MCF 10A (cell line): ENCODE results near the gene PDGFC. TPM values are rescaled to one million over a fixed set of nuclear protein-coding genes. Genes with fewer than 3 reads are reported as not detected.

Experiments
- BruUV-seq: library from RNA; stranded (reverse); fragments of 400-500 nt; replicated peaks from 2 replicates; lab custom pipeline; 2021; lab: Mats Ljungman, UMichigan
- CTCF ChIA-PET: fragments of 300-600 bp; sonication (Branson Sonifier 250); formaldehyde crosslinking; extraction: SDS; loops from one replicate; lab custom pipeline; 2021; ENCODE audit warnings: antibody characterized with exemption, inconsistent platforms; lab: Yijun Ruan, JAX
- POLR2A ChIA-PET: fragments of 300-600, 350-650 bp; sonication (Branson Sonifier 250); formaldehyde crosslinking; extraction: SDS; loops from one replicate; lab custom pipeline; 2020; ENCODE audit warnings: antibody characterized with exemption, inconsistent platforms; lab: Yijun Ruan, JAX
- DNase-seq: peaks from one replicate; pipeline ENCODE4 v3.0.0-alpha.2; 2018; ENCODE audit not compliant: unreplicated experiment
- H3K27ac Mint-ChIP-seq: one replicate; pipeline ENCODE4 v1.8.0; 2022; ENCODE audit warnings: mild to moderate bottlenecking, low read depth, mixed read lengths; ENCODE audit not compliant: unreplicated experiment
- H3K27me3 Mint-ChIP-seq: one replicate; pipeline ENCODE4 v1.8.0; 2022; ENCODE audit warnings: mixed read lengths; ENCODE audit not compliant: insufficient read depth, unreplicated experiment
- H3K36me3 Mint-ChIP-seq: one replicate; pipeline ENCODE4 v1.8.0; 2022; ENCODE audit warnings: mild to moderate bottlenecking, moderate library complexity, mixed read lengths; ENCODE audit not compliant: insufficient read depth, unreplicated experiment
- H3K4me1 Mint-ChIP-seq: one replicate; pipeline ENCODE4 v1.8.0; 2022; ENCODE audit warnings: mixed read lengths; ENCODE audit not compliant: insufficient read depth, unreplicated experiment
- H3K4me3 Mint-ChIP-seq: one replicate; pipeline ENCODE4 v1.8.0; 2022; ENCODE audit warnings: mild to moderate bottlenecking, moderate library complexity, mixed read lengths; ENCODE audit not compliant: unreplicated experiment
- H3K9me3 Mint-ChIP-seq: one replicate; pipeline ENCODE4 v1.8.0; 2022; ENCODE audit warnings: mixed read lengths; ENCODE audit not compliant: unreplicated experiment
- CTCF ChIP-seq: fragments of 200-600 bp; IDR thresholded peaks from one replicate; pipeline ENCODE4 v1.8.0; 2022; ENCODE audit warnings: antibody characterized with exemption, mild to moderate bottlenecking; ENCODE audit not compliant: unreplicated experiment
- intact Hi-C: fragments of 100-400 bp; cut with micrococcal nuclease; formaldehyde crosslinking; loops from 2 replicates; pipeline ENCODE4 v1.14.1; 2022
- total RNA-seq: library from RNA; stranded (reverse); gene quantifications from 2 replicates; pipeline ENCODE4 v1.2.3, GENCODE V29; 2022

PDGFC gene
- total RNA-seq, 1 experiment from 2014 or later: 74.8 TPM

GRCh38 chr4:156962058-156962358 lies 9.6 kb downstream of the PDGFC start:
- H3K27me3 Mint-ChIP-seq: no peaks in the 10 kb centered on the region
- peaks cover 10% of the 10 kb centered on the region for H3K36me3 Mint-ChIP-seq
- POLR2A ChIA-PET: interaction anchor here (0.9 to 3.3 kb wide), 4 partner anchors 8 to 30 kb away, joined by 4 to 9 read pairs (median 4); no protein-coding TSS in a partner anchor
- no peak for TF ChIP-seq CTCF
- peak overlapping the region; percentile 66 for H3K27ac Mint-ChIP-seq
- peaks cover 4% of the 10 kb centered on the region for H3K9me3 Mint-ChIP-seq
- CTCF ChIA-PET: interaction anchor here (0.6 to 1.0 kb wide), 3 partner anchors 93 to 849 kb away, joined by 3 read pairs; no protein-coding TSS in a partner anchor
- DNase-seq: no peak
- peaks cover 48% of the 10 kb centered on the region for H3K4me1 Mint-ChIP-seq
- intact Hi-C loops: no loop called here
- H3K4me3 Mint-ChIP-seq: no peak overlapping the region
- no TSS peak for BruUV-seq

- Mint-ChIP-seq H3K27ac (peak overlapping the region; percentile 66), H3K9me3 (peaks cover 7% of the 10 kb centered on the region), H3K36me3 (peaks cover 10% of the 10 kb centered on the region), H3K4me1 (peaks cover 48% of the 10 kb centered on the region), H3K27me3 (no peaks in the 10 kb centered on the region), H3K4me3 (no peak overlapping the region)
- no peak for TF ChIP-seq CTCF
- DNase-seq: no peak
- POLR2A ChIA-PET: interaction anchor here (0.9 to 5.9 kb wide), 4 partner anchors 9 to 30 kb away, joined by 4 to 39 read pairs (median 6); no protein-coding TSS in a partner anchor
- BruUV-seq: no TSS peak
- CTCF ChIA-PET: interaction anchor here (0.6 to 1.0 kb wide), 3 partner anchors 92 to 848 kb away, joined by 3 read pairs; no protein-coding TSS in a partner anchor
- intact Hi-C loops: no loop called here
Observed at GRCh38 chr4:156961196-156962057, 10.2 kb downstream of the PDGFC start.

- peaks cover 52% of the 10 kb centered on the region for H3K4me1 Mint-ChIP-seq
Observed at GRCh38 chr4:156959298-156959702, 12.3 kb downstream of the PDGFC start.

More at GRCh38 chr4:156959298-156959702, 12.3 kb downstream of the PDGFC start:
- CTCF ChIA-PET: interaction anchor here (0.7 to 2.7 kb wide), 4 partner anchors 9 to 878 kb away, joined by 3 to 11 read pairs (median 6); no protein-coding TSS in a partner anchor
- H3K27ac Mint-ChIP-seq: peak overlapping the region; percentile 50
- TF ChIP-seq CTCF: no peak
- peaks cover 7% of the 10 kb centered on the region for H3K9me3 Mint-ChIP-seq
- H3K4me3 Mint-ChIP-seq: no peak overlapping the region
- no peaks in the 10 kb centered on the region for H3K27me3 Mint-ChIP-seq
- peaks cover 5% of the 10 kb centered on the region for H3K36me3 Mint-ChIP-seq
- intact Hi-C loops: no loop called here
- no TSS peak for BruUV-seq
- POLR2A ChIA-PET: interaction anchor here (0.7 to 5.9 kb wide), 7 partner anchors 10 to 272 kb away, joined by 3 to 39 read pairs (median 4); no protein-coding TSS in a partner anchor
- DNase-seq: no peak
